Spleen (tissue), 7 donors: ENCODE measurements around the gene PDXDC1.
"Not testable (repeated sequence)": the region's sequence is repeated elsewhere in the genome, so short reads cannot be mapped to it uniquely, and the experiment has no call there.

ENCODE experiments used
- POLR2A ChIP-seq, 3 donors: fragments of 450-650 bp; IDR thresholded peaks; one replicate each; pipeline ENCODE4 v1.5.1; 2017; ENCODE audit warnings: antibody characterized with exemption in 3 of 3, mild to moderate bottlenecking in 1 of 3
- POLR2AphosphoS5 ChIP-seq, 3 donors: sonication (generic); formaldehyde crosslinking; IDR thresholded peaks; one replicate each; pipeline ENCODE4 v1.5.1; 2017; ENCODE audit warnings: antibody characterized with exemption in 3 of 3
- TF ChIP-seq, protein P1 (sequence below), 11 experiments: fragments of 200-600 bp in 7 of 11; fragments of 450-650 bp in 4 of 11; sonication (generic) in 4 of 11; IDR thresholded peaks in 8 of 11; conservative IDR thresholded peaks in 3 of 11; 1 replicate in 7 of 11; 2 replicates in 4 of 11; pipeline versions ENCODE4 v1.4.0 to v1.8.0; 2016 to 2021; ENCODE audit warnings: antibody characterized with exemption in 11 of 11, inconsistent platforms in 4 of 11, mild to moderate bottlenecking in 1 of 11
- donor health status: DM: no; HTN: no; CAD: no; lungs with moderate emphysema.
- donor health status: DM: no; HTN: no; CAD: no.
- donor health status: DM: no; HTN: no; CAD: no.

DNA sequence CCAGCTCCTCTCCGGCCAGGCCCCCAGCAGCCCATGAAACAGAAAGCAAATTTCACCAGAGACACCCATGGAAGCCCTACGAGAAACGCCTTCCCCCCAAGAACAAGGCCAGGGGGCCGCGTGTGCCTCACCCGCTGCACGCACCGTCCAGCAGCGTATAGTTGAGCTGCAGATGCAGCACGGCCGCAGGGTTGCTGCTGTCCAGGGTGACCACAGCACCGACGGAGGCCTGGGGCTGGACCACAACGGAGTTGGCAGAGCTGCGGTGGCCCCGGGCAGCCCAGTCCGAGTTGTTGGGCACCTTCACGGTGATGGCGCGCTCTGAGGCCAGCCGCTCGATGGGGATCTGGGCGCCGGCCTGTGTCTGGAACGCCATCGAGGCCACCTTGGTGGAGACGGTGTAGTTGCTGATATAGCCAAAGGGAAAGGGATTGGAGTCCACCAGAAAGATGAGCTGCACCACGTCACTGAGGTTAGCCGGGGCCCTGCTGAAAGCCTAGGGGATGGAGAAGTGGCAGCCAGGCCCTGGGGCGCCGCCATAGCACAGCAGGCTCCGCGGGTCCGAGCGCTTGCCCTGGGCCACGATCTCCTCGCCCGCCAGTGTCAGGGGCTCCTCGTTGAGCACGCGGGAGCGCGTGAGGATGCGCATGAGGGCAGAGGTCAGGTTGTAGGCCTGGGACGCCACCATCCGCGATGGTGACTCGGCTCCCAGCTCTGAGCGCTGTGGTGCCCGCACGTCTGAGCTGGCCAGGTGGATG lies 156.3 kb downstream of the PDXDC1 start:
- TF ChIP-seq, protein P1, sequence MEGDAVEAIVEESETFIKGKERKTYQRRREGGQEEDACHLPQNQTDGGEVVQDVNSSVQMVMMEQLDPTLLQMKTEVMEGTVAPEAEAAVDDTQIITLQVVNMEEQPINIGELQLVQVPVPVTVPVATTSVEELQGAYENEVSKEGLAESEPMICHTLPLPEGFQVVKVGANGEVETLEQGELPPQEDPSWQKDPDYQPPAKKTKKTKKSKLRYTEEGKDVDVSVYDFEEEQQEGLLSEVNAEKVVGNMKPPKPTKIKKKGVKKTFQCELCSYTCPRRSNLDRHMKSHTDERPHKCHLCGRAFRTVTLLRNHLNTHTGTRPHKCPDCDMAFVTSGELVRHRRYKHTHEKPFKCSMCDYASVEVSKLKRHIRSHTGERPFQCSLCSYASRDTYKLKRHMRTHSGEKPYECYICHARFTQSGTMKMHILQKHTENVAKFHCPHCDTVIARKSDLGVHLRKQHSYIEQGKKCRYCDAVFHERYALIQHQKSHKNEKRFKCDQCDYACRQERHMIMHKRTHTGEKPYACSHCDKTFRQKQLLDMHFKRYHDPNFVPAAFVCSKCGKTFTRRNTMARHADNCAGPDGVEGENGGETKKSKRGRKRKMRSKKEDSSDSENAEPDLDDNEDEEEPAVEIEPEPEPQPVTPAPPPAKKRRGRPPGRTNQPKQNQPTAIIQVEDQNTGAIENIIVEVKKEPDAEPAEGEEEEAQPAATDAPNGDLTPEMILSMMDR (IDR thresholded peaks at IDR 0.05 in 8 of 11, conservative IDR thresholded peaks at IDR 0.05 in 3 of 11), result not testable (repeated sequence)
- not testable (repeated sequence) for TF ChIP-seq POLR2A, POLR2AphosphoS5 (IDR thresholded peaks at IDR 0.05)
